Measurements from ENCODE around the gene HOXB2.
"Not testable (repeated sequence)": the region's sequence is repeated elsewhere in the genome, so short reads cannot be mapped to it uniquely, and the experiment has no call there.

Gene HOXB2

DNA sequence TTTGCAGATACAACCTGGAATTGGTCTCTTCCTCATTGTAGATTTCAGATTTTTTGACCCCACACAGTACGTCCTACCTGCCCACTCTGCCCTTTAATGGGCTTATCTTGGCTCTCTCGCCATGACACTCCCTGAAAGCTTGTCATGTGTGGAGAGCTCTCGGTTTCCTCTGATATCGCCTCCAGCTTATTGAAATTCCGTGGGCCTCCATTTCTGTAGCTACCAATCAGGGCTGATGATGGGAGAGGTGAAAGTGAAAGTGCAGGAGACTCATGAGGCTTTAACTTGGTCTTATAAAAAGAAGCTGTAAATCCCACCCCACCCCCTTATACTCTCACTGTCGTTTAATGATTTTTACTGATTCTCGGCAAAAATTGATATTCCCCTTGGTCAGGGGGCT lies 31.8 kb downstream of the HOXB2 start:
- TF ChIP-seq POLR2AphosphoS5 (IDR thresholded peaks at IDR 0.05; ENCODE audit: low read depth, low read length), result no peak
- no peak for TF ChIP-seq TAF1 (IDR thresholded peaks at IDR 0.05; ENCODE audit: borderline replicate concordance, low read depth, low read length)
- TF ChIP-seq POLR2A (IDR thresholded peaks at IDR 0.05; ENCODE audit: low read depth, low read length), result no peak
- no peak for DNase-seq (ENCODE audit: insufficient read length)
- no peak for FAIRE-seq

DNA sequence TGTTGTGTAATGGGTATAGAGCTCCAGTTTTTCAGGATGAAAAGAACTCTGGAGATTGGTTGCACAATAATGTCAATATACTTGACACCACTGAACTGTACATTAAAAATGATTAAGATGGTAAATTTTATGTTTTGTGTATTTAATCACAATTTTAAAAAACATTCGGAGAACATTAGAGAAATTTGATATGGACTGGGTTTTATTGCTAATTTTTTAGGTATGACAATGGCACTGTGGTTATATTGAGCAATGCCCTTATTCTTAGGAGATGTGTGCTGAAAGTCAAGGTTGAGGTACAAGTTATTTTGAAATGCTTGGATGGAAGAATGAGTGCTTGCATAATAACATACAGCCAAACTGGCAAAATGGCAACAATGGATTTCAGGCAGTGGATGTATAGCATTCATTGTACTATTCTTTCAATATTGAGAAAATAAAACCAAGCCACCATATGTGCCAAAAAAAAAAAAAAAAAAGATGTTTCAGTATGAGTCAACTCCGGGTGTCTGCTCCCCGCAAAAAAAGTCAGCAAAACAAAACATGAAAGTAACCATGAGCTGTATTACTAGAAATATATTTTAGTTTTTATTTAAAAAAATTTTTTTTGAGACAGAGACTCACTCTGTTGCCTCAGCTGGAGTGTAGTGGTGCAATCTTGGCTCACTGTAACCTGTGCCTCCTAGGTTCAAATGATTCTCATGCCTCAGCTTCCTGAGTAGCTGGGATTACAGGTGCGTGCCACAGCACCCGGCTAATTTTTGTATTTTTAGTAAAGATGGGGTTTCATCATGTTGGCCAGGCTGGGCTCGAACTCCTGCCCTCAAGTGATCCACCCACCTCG lies 33.9 kb downstream of the HOXB2 start:
- DNase-seq (ENCODE audit: insufficient read length), result no peak
- FAIRE-seq, result no peak
- TF ChIP-seq TAF1 (IDR thresholded peaks at IDR 0.05; ENCODE audit: borderline replicate concordance, low read depth, low read length) (no peak), POLR2A (IDR thresholded peaks at IDR 0.05; ENCODE audit: low read depth, low read length) (no peak), POLR2AphosphoS5 (IDR thresholded peaks at IDR 0.05; ENCODE audit: low read depth, low read length) (no peak)

DNA sequence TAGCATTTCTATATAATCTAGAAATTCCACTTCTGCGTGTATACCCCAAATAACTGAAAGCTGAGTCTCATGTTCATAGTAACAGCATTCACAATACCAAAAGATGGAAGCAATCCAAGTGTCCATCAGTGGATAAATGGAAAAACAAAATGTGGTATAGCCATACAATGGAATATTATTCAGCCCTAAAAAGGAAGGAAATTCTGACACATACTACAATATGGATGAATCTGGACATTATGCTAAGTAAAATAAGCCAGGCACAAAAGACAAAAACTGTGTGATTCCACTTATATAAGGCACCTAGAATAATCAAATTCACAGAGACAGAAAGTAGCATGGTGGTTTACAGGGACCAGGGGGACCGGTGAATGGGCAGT lies 34.5 kb downstream of the HOXB2 start:
- FAIRE-seq, result no peak
- no peak for DNase-seq (ENCODE audit: insufficient read length)
- no peak for TF ChIP-seq POLR2A (IDR thresholded peaks at IDR 0.05; ENCODE audit: low read depth, low read length)
- no peak for TF ChIP-seq POLR2AphosphoS5 (IDR thresholded peaks at IDR 0.05; ENCODE audit: low read depth, low read length)
- no peak for TF ChIP-seq TAF1 (IDR thresholded peaks at IDR 0.05; ENCODE audit: borderline replicate concordance, low read depth, low read length)

DNA sequence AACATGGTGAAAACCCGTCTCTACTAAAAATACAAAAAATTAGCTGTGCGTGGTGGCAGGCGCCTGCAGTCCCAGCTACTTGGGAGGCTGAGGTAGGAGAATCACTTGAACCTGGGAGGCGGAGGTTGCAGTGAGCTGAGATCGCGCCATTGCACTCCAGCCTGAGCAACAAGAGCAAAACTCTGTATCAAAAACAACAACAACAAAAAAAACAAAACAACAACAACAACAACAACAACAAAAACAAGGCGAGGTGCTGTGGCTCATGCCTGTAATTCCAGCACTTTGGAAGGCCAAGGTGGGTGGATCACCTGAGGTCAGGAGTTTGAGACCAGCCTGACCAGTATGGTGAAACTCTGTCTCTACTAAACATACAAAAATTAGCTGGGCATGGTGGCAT lies 35.2 kb downstream of the HOXB2 start:
- not testable (repeated sequence) for DNase-seq (ENCODE audit: insufficient read length); FAIRE-seq

DNA sequence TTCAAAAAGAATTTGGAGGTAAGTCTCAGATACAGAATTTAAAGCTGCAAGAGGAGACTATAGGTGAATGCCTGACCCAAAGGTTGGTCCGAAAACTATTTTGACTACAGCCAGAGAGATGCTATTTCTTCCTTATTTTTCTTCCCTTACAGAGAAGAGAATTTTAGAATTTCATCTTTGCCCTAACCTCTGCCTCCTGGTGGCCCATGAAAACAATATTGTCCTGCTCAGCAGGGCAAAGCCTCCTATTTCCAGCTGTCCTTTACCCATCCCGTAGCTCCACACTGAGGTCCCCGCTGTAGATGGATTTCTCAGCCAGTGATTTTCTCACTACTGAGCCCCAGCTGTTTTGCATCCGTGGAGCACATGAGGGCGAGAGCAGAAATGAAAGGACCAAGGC lies 38.7 kb downstream of the HOXB2 start:
- DNase-seq (ENCODE audit: insufficient read length) (no peak), FAIRE-seq (no peak)
- TF ChIP-seq POLR2A (IDR thresholded peaks at IDR 0.05; ENCODE audit: low read depth, low read length) (no peak), POLR2AphosphoS5 (IDR thresholded peaks at IDR 0.05; ENCODE audit: low read depth, low read length) (no peak), TAF1 (IDR thresholded peaks at IDR 0.05; ENCODE audit: borderline replicate concordance, low read depth, low read length) (no peak)

DNA sequence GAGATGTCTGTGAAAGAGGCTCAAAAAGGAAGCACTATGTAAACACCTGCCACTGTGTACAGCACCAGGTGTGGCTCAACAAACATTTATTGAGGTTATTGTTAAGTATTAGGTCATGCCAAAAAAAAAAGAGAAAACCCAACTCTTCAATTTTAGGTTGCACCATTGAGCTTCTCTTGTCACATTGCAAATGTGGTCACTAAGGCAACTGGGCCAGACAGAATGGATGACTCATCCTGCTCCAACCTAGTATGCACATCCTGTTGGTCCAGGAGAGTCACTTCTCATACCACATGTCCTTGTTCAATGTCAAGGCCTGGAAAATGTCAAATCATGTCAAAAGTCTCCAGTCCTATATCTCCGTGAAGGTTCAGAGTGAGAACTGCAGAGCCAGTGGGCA lies 39.1 kb downstream of the HOXB2 start:
- TF ChIP-seq POLR2A (IDR thresholded peaks at IDR 0.05; ENCODE audit: low read depth, low read length) (no peak), POLR2AphosphoS5 (IDR thresholded peaks at IDR 0.05; ENCODE audit: low read depth, low read length) (no peak), TAF1 (IDR thresholded peaks at IDR 0.05; ENCODE audit: borderline replicate concordance, low read depth, low read length) (no peak)
- DNase-seq (ENCODE audit: insufficient read length) (no peak), FAIRE-seq (peak; percentile 87)

DNA sequence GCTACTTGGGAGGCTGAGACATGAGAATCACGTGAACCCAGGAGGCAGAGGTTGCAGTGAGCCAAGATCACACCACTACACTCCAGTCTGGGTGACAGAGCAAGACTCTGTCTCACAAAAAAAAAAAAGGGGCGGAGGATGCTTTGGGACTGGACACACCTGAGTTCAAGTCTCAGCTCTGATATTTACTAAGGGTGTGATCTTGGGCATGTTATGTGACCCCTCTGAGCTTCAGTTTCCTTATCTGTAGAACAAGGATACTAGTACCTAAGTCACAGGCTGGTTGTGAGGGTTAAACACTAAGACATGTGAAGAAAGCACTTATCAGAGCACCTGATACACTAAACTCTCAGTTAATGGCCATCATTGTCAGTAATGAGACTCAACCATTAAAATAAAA lies 40.0 kb downstream of the HOXB2 start:
- TF ChIP-seq TAF1 (IDR thresholded peaks at IDR 0.05; ENCODE audit: borderline replicate concordance, low read depth, low read length) (no peak), POLR2A (IDR thresholded peaks at IDR 0.05; ENCODE audit: low read depth, low read length) (no peak), POLR2AphosphoS5 (IDR thresholded peaks at IDR 0.05; ENCODE audit: low read depth, low read length) (no peak)
- FAIRE-seq (no peak), DNase-seq (ENCODE audit: insufficient read length) (no peak)

DNA sequence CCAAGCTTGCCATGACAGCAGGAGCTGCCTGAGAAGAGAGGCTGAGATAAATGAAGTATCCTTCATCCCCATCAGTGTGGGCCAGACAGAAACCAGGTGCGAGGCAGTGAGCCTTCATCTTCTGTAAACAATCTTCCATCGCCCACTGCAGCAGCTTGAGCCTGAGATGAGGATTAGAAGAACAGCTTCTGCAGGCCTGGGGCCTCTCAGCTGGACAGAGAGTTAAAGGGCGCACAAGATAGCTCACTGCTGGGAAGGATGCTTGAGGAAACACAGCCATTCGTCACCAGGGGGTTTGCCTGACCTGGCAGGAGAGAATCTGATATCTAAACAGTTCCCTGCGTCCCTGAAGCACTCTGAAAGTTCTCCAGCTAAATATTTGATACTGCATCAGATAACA lies 41.2 kb downstream of the HOXB2 start:
- no peak for TF ChIP-seq TAF1 (IDR thresholded peaks at IDR 0.05; ENCODE audit: borderline replicate concordance, low read depth, low read length)
- no peak for TF ChIP-seq POLR2A (IDR thresholded peaks at IDR 0.05; ENCODE audit: low read depth, low read length)
- no peak for TF ChIP-seq POLR2AphosphoS5 (IDR thresholded peaks at IDR 0.05; ENCODE audit: low read depth, low read length)
- DNase-seq (ENCODE audit: insufficient read length), result no peak
- no peak for FAIRE-seq

DNA sequence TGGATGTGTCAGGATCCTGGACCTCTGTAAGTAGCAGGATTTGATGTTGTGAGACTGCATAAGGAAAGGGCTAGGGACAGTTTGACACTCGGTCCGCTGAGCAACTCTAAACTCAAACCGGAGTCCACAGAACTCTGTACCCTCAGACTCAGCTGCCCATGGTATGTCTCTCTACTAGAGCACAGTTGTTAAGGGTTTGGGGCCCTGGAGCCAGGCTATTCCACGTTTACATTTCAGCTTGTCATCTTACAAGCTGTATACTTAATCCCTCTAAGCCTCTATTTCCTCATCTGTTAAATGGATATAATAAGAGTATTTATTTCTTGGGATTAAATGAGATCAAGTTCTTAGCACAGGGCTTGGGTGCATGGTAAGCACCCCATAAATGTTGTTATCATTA lies 42.0 kb downstream of the HOXB2 start:
- no peak for TF ChIP-seq POLR2A (IDR thresholded peaks at IDR 0.05; ENCODE audit: low read depth, low read length)
- TF ChIP-seq TAF1 (IDR thresholded peaks at IDR 0.05; ENCODE audit: borderline replicate concordance, low read depth, low read length), result no peak
- TF ChIP-seq POLR2AphosphoS5 (IDR thresholded peaks at IDR 0.05; ENCODE audit: low read depth, low read length), result no peak
- DNase-seq (ENCODE audit: insufficient read length) (no peak), FAIRE-seq (no peak)

DNA sequence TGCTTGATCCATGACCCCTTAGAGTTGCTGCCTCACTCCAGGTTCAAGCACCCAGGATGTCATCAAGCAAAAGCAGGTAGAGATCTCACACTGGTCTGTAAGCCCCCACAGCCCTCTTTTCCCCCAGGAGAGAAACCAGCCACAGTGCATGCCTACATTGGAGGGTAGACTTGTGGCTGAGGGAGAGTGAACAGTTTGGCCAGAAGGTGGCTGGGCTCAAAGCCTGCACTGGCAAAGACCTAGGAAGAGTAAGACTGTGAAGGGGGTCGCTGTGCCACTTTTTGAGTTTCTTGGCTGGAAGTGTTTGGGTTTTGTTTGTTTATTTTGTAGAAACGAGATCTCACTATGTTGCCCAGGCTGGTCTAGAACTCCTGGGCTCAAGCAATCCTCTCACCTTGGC lies 42.6 kb downstream of the HOXB2 start:
- TF ChIP-seq POLR2A (IDR thresholded peaks at IDR 0.05; ENCODE audit: low read depth, low read length) (no peak), POLR2AphosphoS5 (IDR thresholded peaks at IDR 0.05; ENCODE audit: low read depth, low read length) (no peak), TAF1 (IDR thresholded peaks at IDR 0.05; ENCODE audit: borderline replicate concordance, low read depth, low read length) (no peak)
- FAIRE-seq (no peak), DNase-seq (ENCODE audit: insufficient read length) (no peak)

DNA sequence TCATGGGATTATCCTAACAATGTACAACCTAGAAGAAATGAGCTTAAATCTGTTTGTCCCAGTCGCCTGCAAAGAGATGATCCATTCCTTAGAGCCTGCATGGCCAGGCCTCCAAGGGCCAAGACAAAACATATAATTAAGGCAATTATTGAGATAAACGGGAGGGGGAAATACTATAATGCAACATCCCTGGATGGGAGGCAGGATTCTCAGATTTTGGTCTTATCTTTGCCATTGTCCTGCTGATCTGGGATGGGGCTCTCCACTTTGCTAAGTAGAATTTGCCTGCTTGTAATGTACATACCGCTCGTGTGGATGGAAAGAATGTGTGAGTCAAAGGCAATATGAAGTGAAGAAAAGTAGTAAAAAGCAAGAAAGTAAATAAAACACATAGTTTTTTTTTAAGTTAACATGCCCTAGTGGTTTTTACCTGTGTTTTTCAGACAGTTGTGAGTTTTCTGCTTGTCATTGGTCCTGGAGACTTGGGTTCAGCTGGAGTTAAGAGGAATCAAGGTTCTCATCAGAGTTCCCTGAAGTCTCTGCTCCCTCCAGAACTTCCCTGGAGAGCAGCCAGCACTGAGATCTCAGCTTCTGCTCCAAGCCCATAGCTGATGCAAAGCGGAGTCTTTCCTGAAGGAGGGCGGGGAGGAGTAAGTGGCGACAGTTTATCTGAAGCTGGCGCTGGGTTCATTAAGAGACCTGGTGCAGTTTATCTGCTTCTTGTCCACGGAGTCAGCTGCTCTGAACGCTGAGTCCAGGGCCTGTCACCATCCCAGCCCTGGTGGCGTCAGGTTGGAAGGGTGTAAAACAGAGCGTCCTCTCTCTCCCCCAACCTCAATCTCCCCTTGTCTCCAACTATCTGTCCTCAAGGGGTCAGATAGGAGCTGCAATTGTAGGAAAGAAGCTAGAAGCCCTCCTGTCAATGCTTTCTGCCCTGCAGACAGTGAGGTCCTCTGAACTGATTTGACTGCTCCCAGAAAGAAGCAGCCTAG lies 44.2 kb downstream of the HOXB2 start:
- DNase-seq (ENCODE audit: insufficient read length) (no peak), FAIRE-seq (no peak)
- TF ChIP-seq POLR2A (IDR thresholded peaks at IDR 0.05; ENCODE audit: low read depth, low read length), result no peak
- TF ChIP-seq TAF1 (IDR thresholded peaks at IDR 0.05; ENCODE audit: borderline replicate concordance, low read depth, low read length), result no peak
- no peak for TF ChIP-seq POLR2AphosphoS5 (IDR thresholded peaks at IDR 0.05; ENCODE audit: low read depth, low read length)

Data from GM12892 (cell line).